CD14-positive monocyte (primary cell): Measurements from ENCODE around the gene YBX2. TPM values are rescaled to one million over a fixed set of nuclear protein-coding genes. Genes with fewer than 3 reads are reported as not detected.

Source experiments
- DNase-seq, 3 donors: peaks; one replicate each; pipeline ENCODE4 v3.0.0-alpha.2; 2011 to 2022
- H2AFZ ChIP-seq: 2 replicates; pipeline ENCODE4 v1.6.0; 2012; ENCODE audit warnings: mild to moderate bottlenecking, low read depth, low read length, inconsistent platforms; ENCODE audit not compliant: insufficient read depth, poor library complexity, severe bottlenecking
- H3K27ac ChIP-seq, 2 donors: 1 replicate in 1 of 2; 2 replicates in 1 of 2; pipeline ENCODE4 v1.5.1; 2012 to 2013; ENCODE audit warnings: low read length in 2 of 2, control low read depth in 1 of 2, inconsistent platforms in 1 of 2, low read depth in 1 of 2, mild to moderate bottlenecking in 1 of 2
- H3K27me3 ChIP-seq, 2 donors: one replicate each; pipeline versions ENCODE4 v1.6.0 to v1.6.1; 2011 to 2013; ENCODE audit warnings: low read length in 2 of 2; ENCODE audit not compliant: control insufficient read depth in 2 of 2, insufficient read depth in 2 of 2
- H3K36me3 ChIP-seq, 2 donors: replicated peaks in 1 of 2; 1 replicate in 1 of 2; 2 replicates in 1 of 2; pipeline versions ENCODE4 v1.5.1 to v1.6.1; 2012 to 2013; ENCODE audit warnings: low read length in 2 of 2, control low read depth in 1 of 2, inconsistent platforms in 1 of 2, mild to moderate bottlenecking in 1 of 2; ENCODE audit not compliant: insufficient read depth in 2 of 2, control insufficient read depth in 1 of 2
- H3K4me1 ChIP-seq, 2 donors: 1 replicate in 1 of 2; 2 replicates in 1 of 2; pipeline versions ENCODE4 v1.5.1 to v1.6.1; 2012 to 2013; ENCODE audit warnings: low read length in 2 of 2, control low read depth in 1 of 2, inconsistent platforms in 1 of 2, mild to moderate bottlenecking in 1 of 2, moderate library complexity in 1 of 2; ENCODE audit not compliant: insufficient read depth in 2 of 2, control insufficient read depth in 1 of 2
- H3K4me2 ChIP-seq: replicated peaks from 2 replicates; pipeline ENCODE3; 2012; ENCODE audit warnings: low read length, moderate library complexity, mild to moderate bottlenecking; ENCODE audit not compliant: poor library complexity, severe bottlenecking; ENCODE audit errors: extremely low read depth
- H3K4me3 ChIP-seq, 3 experiments: fragments of 200-600 bp in 1 of 3; sonication (generic) in 1 of 3; replicated peaks in 1 of 3; 1 replicate in 2 of 3; 2 replicates in 1 of 3; pipeline ENCODE4 v1.5.1; 2011 to 2013; ENCODE audit warnings: low read length in 3 of 3, mild to moderate bottlenecking in 3 of 3, control low read depth in 2 of 3, low read depth in 2 of 3, inconsistent platforms in 1 of 3, moderate library complexity in 1 of 3
- H3K79me2 ChIP-seq: 2 replicates; pipeline ENCODE4 v1.6.0; 2012; ENCODE audit warnings: mild to moderate bottlenecking, control low read depth, inconsistent platforms, low read length, moderate library complexity; ENCODE audit not compliant: insufficient read depth
- H3K9ac ChIP-seq: 2 replicates; pipeline ENCODE4 v1.6.0; 2017; ENCODE audit warnings: low read length, mild to moderate bottlenecking; ENCODE audit not compliant: insufficient read depth, poor library complexity, severe bottlenecking
- H3K9me3 ChIP-seq, 2 donors: replicated peaks in 1 of 2; 1 replicate in 1 of 2; 2 replicates in 1 of 2; pipeline versions ENCODE4 v1.5.1 to v1.6.1; 2012 to 2013; ENCODE audit warnings: low read length in 2 of 2, control low read depth in 1 of 2; ENCODE audit not compliant: control insufficient read depth in 1 of 2, insufficient read depth in 1 of 2
- H4K20me1 ChIP-seq: 2 replicates; pipeline ENCODE4 v1.6.0; 2012; ENCODE audit warnings: mild to moderate bottlenecking, low read length, control low read depth, moderate library complexity; ENCODE audit not compliant: insufficient read depth
- H3K27ac Mint-ChIP-seq, 7 donors: one replicate each; pipeline ENCODE4 v1.8.0; 2020; ENCODE audit warnings: mild to moderate bottlenecking in 7 of 7, mixed read lengths in 7 of 7, moderate library complexity in 6 of 7, inconsistent platforms in 2 of 7
- H3K27me3 Mint-ChIP-seq, 3 donors: one replicate each; pipeline ENCODE4 v1.8.0; 2021 to 2022; ENCODE audit warnings: low read depth in 3 of 3, mild to moderate bottlenecking in 3 of 3, mixed read lengths in 3 of 3, moderate library complexity in 3 of 3, inconsistent platforms in 1 of 3
- H3K36me3 Mint-ChIP-seq, 2 donors: one replicate each; pipeline ENCODE4 v1.8.0; 2020; ENCODE audit warnings: mixed read lengths in 2 of 2, inconsistent platforms in 1 of 2, mild to moderate bottlenecking in 1 of 2
- H3K4me1 Mint-ChIP-seq: one replicate; pipeline ENCODE4 v1.8.0; 2020; ENCODE audit warnings: mild to moderate bottlenecking, mixed read lengths
- H3K4me3 Mint-ChIP-seq, 2 donors: one replicate each; pipeline ENCODE4 v1.8.0; 2020; ENCODE audit warnings: mild to moderate bottlenecking in 2 of 2, mixed read lengths in 2 of 2, moderate library complexity in 1 of 2
- H3K9me3 Mint-ChIP-seq, 7 donors: one replicate each; pipeline ENCODE4 v1.8.0; 2020 to 2022; ENCODE audit warnings: mixed read lengths in 7 of 7, mild to moderate bottlenecking in 6 of 7, moderate library complexity in 6 of 7, inconsistent platforms in 2 of 7
- WGBS: methylation state at CpG from one replicate; pipeline ENCODE4 v1.1.5; 2013; ENCODE audit warnings: missing lambda C conversion rate; ENCODE audit not compliant: insufficient coverage; 5-methylcytosine and 5-hydroxymethylcytosine counted together
- intact Hi-C, 2 donors: fragments of 100-400 bp; cut with micrococcal nuclease; formaldehyde crosslinking; loops; one replicate each; pipeline versions ENCODE4 v1.15.0 to v1.15.1; 2023
- polyA plus RNA-seq, 3 donors: library from polyadenylated mRNA; depleted of rRNA in 1 of 3; unstranded in 2 of 3; stranded (reverse) in 1 of 3; fragments of 300-500 nt in 2 of 3; fragments of >200 nt in 1 of 3; fragmentation: Illumina TruSeq in 2 of 3; gene quantifications; 1 replicate in 2 of 3; 2 replicates in 1 of 3; pipeline ENCODE4 v1.2.3, GENCODE V29; 2012 to 2021
- TF ChIP-seq, protein P1 (sequence below): fragments of 200-600 bp; IDR thresholded peaks from one replicate; pipeline ENCODE4 v1.8.0; 2022; ENCODE audit warnings: antibody characterized with exemption, mild to moderate bottlenecking

Gene YBX2
- polyA plus RNA-seq, 3 donors = not detected

DNA sequence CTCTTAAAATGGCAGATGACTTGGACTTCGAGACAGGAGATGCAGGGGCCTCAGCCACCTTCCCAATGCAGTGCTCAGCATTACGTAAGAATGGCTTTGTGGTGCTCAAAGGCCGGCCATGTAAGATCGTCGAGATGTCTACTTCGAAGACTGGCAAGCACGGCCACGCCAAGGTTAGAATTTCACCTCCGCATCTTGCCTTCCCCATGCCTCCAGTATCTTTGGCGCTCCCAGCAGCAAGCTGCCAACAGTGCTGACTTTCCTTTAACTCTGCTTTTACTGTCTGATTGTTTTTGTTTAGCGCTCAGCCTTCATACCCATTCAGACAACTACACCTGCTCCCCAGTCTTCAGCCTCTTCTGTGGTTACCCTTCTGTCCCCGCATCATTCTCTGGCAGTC, 15.2 kb upstream of the YBX2 start:
- Mint-ChIP-seq H3K27me3 (peaks cover 0 to 2% (median 0%) of the 10 kb centered on the region in 3 donors), H3K36me3 (peaks cover 48 to 54% of the 10 kb centered on the region in 2 donors), H3K9me3 (no peaks in the 10 kb centered on the region), H3K4me3 (peak overlapping the region; percentile 85 to 93), H3K27ac (peak overlapping the region; percentile 94 to 98 (median 98)), H3K4me1 (peaks cover 43% of the 10 kb centered on the region)
- peak overlapping the region; percentile 95 to 96 for H3K27ac ChIP-seq
- H2AFZ ChIP-seq = no peak overlapping the region
- 75% methylated on average over 12 of the region's 12 CpGs for WGBS
- intact Hi-C loops = loop anchor here (2.0 to 10.0 kb wide), 5 partner anchors 19 to 375 kb away; partner anchors contain the start of genes PHF23 (in 2 of the 2), CTDNEP1 (in 1 of the 2), ELP5 (in 1 of the 2) and MPDU1 (in 1 of the 2)
- H3K4me3 ChIP-seq = peak overlapping the region in 1 of 3 experiments; percentile 97
- H3K27me3 ChIP-seq = no peaks in the 10 kb centered on the region
- TF ChIP-seq, protein P1, sequence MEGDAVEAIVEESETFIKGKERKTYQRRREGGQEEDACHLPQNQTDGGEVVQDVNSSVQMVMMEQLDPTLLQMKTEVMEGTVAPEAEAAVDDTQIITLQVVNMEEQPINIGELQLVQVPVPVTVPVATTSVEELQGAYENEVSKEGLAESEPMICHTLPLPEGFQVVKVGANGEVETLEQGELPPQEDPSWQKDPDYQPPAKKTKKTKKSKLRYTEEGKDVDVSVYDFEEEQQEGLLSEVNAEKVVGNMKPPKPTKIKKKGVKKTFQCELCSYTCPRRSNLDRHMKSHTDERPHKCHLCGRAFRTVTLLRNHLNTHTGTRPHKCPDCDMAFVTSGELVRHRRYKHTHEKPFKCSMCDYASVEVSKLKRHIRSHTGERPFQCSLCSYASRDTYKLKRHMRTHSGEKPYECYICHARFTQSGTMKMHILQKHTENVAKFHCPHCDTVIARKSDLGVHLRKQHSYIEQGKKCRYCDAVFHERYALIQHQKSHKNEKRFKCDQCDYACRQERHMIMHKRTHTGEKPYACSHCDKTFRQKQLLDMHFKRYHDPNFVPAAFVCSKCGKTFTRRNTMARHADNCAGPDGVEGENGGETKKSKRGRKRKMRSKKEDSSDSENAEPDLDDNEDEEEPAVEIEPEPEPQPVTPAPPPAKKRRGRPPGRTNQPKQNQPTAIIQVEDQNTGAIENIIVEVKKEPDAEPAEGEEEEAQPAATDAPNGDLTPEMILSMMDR = no peak
- H3K9ac ChIP-seq = peak overlapping the region; percentile 93
- peak in 1 of 3 donors; percentile 4 for DNase-seq
- H4K20me1 ChIP-seq = peaks cover 63% of the 10 kb centered on the region
- peak overlapping the region; percentile 87 for H3K4me2 ChIP-seq
- peaks cover 38% of the 10 kb centered on the region in 2 donors for H3K4me1 ChIP-seq
- H3K79me2 ChIP-seq = peaks cover 66% of the 10 kb centered on the region
- no peaks in the 10 kb centered on the region for H3K9me3 ChIP-seq
- peaks cover 46 to 48% of the 10 kb centered on the region in 2 donors for H3K36me3 ChIP-seq

DNA sequence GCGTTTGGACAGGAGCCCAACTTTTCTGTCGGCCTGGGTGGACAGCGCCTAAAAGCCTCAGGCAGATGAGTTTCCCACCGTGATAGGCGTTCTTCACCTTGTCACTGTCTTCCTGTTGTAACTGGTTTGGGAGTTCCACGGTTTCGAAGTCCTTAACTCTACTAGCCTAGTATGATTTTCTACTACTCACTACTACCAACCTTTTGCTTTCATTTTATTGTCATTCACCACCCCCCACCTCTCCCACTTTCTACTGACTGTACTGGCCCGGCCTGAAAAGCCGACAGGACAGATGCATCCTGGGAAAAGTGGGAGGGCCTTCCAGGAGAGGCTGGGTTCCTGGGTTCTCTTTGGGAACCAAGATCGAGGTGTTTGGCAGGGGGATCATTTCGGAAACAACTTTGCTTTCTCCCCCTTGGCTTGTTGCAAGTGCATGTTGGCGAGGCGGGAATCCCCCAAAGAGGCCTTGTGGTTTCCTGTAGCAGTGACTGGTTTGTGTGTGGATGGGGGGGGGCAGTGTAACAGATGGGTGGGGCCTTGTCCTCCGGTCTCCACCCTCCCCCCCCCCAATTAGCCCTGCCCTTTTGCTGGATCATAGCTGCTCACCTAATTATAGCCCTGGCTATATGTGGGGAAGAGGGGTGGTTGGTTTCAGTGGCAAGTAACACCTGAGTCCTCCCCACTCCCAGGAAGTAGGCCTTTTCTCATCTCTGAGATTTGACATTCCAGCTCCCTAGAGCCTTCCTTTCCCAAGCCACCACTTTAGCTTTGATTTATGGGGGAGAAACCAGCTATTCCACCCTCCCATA, 14.4 kb upstream of the YBX2 start:
- Histone ChIP-seq H3K9ac (peak overlapping the region; percentile 93), H4K20me1 (peaks cover 58% of the 10 kb centered on the region), H3K36me3 (peaks cover 44 to 45% of the 10 kb centered on the region in 2 donors), H3K27ac (peak overlapping the region; percentile 95 to 96), H3K4me2 (peak overlapping the region; percentile 87), H3K4me3 (peak overlapping the region; percentile 66 to 97 (median 72)), H3K4me1 (peaks cover 30% of the 10 kb centered on the region in 2 donors), H3K9me3 (no peaks in the 10 kb centered on the region), H3K79me2 (peaks cover 58% of the 10 kb centered on the region), H3K27me3 (no peaks in the 10 kb centered on the region), H2AFZ (no peak overlapping the region)
- intact Hi-C loops = loop anchor here (2.0 to 10.0 kb wide), 5 partner anchors 20 to 376 kb away; partner anchors contain the start of genes PHF23 (in 2 of the 2), CTDNEP1 (in 1 of the 2), ELP5 (in 1 of the 2) and MPDU1 (in 1 of the 2)
- WGBS = 0% methylated on average over 5 of the region's 14 CpGs
- H3K4me1 Mint-ChIP-seq = peaks cover 35% of the 10 kb centered on the region
- H3K4me3 Mint-ChIP-seq = peak overlapping the region; percentile 85 to 93
- peak; percentile 74 to 96 (median 85) for DNase-seq
- TF ChIP-seq, protein P1 = no peak
- peak overlapping the region; percentile 94 to 98 (median 98) for H3K27ac Mint-ChIP-seq
- H3K9me3 Mint-ChIP-seq = no peaks in the 10 kb centered on the region
- peaks cover 44 to 48% of the 10 kb centered on the region in 2 donors for H3K36me3 Mint-ChIP-seq
- H3K27me3 Mint-ChIP-seq = peaks cover 0 to 2% (median 0%) of the 10 kb centered on the region in 3 donors
